NB4 (cell line): ENCODE measurements around the gene NAV3.

Experiments used
- POLR2A ChIP-seq: IDR thresholded peaks from 2 replicates; pipeline ENCODE4 v1.6.1; 2011; ENCODE audit warnings: mild to moderate bottlenecking; ENCODE audit not compliant: insufficient read length; ENCODE audit errors: extremely low read depth
- TF ChIP-seq, protein P1 (sequence below): IDR thresholded peaks from one replicate; pipeline ENCODE4 v1.5.1; 2012; ENCODE audit warnings: low read depth, low read length

- TF ChIP-seq, protein P1, sequence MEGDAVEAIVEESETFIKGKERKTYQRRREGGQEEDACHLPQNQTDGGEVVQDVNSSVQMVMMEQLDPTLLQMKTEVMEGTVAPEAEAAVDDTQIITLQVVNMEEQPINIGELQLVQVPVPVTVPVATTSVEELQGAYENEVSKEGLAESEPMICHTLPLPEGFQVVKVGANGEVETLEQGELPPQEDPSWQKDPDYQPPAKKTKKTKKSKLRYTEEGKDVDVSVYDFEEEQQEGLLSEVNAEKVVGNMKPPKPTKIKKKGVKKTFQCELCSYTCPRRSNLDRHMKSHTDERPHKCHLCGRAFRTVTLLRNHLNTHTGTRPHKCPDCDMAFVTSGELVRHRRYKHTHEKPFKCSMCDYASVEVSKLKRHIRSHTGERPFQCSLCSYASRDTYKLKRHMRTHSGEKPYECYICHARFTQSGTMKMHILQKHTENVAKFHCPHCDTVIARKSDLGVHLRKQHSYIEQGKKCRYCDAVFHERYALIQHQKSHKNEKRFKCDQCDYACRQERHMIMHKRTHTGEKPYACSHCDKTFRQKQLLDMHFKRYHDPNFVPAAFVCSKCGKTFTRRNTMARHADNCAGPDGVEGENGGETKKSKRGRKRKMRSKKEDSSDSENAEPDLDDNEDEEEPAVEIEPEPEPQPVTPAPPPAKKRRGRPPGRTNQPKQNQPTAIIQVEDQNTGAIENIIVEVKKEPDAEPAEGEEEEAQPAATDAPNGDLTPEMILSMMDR = no peak
- no peak for TF ChIP-seq POLR2A
Observed at GRCh38 chr12:77923882-77924281, 93.2 kb downstream of the NAV3 start.
